Measurements from ENCODE around the gene FBXL22.

DNA sequence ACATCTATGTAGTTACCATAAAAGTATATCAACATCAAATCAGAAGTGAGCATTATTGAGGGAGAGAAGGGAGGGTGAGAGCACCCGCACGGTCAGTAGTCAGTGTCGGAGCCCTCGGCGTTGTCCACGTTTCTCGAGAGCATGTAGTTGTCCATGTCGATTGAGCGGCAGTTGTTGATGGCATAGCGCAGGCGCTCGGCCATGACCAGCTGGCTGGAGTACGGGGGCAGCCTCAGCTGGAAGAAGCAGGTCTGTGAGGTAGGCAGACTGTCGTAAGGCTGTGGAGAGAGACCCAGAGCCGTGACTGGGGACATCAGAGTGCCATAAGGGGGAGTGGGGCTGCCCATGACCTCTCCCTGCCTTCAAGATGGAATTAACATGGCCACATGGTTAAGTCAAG, 11.8 kb downstream of the FBXL22 start:
- TF ChIP-seq, protein P1, sequence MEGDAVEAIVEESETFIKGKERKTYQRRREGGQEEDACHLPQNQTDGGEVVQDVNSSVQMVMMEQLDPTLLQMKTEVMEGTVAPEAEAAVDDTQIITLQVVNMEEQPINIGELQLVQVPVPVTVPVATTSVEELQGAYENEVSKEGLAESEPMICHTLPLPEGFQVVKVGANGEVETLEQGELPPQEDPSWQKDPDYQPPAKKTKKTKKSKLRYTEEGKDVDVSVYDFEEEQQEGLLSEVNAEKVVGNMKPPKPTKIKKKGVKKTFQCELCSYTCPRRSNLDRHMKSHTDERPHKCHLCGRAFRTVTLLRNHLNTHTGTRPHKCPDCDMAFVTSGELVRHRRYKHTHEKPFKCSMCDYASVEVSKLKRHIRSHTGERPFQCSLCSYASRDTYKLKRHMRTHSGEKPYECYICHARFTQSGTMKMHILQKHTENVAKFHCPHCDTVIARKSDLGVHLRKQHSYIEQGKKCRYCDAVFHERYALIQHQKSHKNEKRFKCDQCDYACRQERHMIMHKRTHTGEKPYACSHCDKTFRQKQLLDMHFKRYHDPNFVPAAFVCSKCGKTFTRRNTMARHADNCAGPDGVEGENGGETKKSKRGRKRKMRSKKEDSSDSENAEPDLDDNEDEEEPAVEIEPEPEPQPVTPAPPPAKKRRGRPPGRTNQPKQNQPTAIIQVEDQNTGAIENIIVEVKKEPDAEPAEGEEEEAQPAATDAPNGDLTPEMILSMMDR (conservative IDR thresholded peaks at IDR 0.05; ENCODE audit: low read length): no peak
- no peak for TF ChIP-seq EZH2phosphoT487 (IDR thresholded peaks at IDR 0.05; ENCODE audit: borderline replicate concordance)
